Stomach smooth muscle (tissue), 2 donors: ENCODE data around the gene CCDC78.

Experiments used
- H3K27ac ChIP-seq: one replicate; pipeline ENCODE4 v1.7.0; 2013; ENCODE audit warnings: mild to moderate bottlenecking, low read length, inconsistent platforms
- H3K27me3 ChIP-seq, 2 donors: one replicate each; pipeline ENCODE4 v1.7.0; 2013; ENCODE audit warnings: low read length in 2 of 2; ENCODE audit not compliant: insufficient read depth in 2 of 2, control insufficient read depth in 1 of 2
- H3K36me3 ChIP-seq, 2 donors: one replicate each; pipeline ENCODE4 v1.7.0; 2013; ENCODE audit warnings: low read length in 2 of 2; ENCODE audit not compliant: control insufficient read depth in 2 of 2, insufficient read depth in 2 of 2
- H3K4me1 ChIP-seq: one replicate; pipeline ENCODE4 v1.7.0; 2013; ENCODE audit warnings: low read length; ENCODE audit not compliant: control insufficient read depth, insufficient read depth
- H3K4me3 ChIP-seq, 2 donors: one replicate each; pipeline ENCODE4 v1.7.0; 2013; ENCODE audit warnings: low read length in 2 of 2
- H3K9ac ChIP-seq, 2 donors: one replicate each; pipeline ENCODE4 v1.7.0; 2013; ENCODE audit warnings: low read length in 2 of 2, mild to moderate bottlenecking in 1 of 2
- H3K9me3 ChIP-seq, 2 donors: one replicate each; pipeline ENCODE4 v1.7.0; 2013; ENCODE audit warnings: low read length in 2 of 2; ENCODE audit not compliant: control insufficient read depth in 2 of 2
- donor health status: healthy.
- donor health status: Pancreatic carcinoma.

Gene CCDC78

DNA sequence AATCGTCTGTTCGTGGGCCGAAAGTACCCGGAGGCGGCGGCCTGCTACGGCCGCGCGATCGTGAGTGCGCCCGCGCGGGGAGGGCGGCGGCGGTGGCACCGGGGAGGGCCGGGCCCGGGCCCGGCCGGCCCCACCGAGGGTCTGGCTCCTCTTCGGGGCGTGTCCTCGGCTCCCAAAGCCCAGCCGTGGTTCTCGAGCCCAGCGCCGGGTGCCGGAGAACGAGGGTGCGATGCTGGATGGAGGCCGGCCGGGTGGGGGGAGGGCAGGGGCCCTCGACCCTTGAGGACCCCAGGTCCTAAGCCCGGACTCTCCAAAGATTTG lies 45.7 kb downstream of the CCDC78 start:
- Histone ChIP-seq H3K9ac (peak overlapping the region; percentile 75 to 80), H3K4me3 (peak overlapping the region; percentile 81 to 83), H3K9me3 (no peaks in the 10 kb centered on the region), H3K36me3 (peaks cover 12 to 17% of the 10 kb centered on the region in 2 donors), H3K27ac (peak overlapping the region; percentile 67), H3K27me3 (no peaks in the 10 kb centered on the region), H3K4me1 (peaks cover 60% of the 10 kb centered on the region)

DNA sequence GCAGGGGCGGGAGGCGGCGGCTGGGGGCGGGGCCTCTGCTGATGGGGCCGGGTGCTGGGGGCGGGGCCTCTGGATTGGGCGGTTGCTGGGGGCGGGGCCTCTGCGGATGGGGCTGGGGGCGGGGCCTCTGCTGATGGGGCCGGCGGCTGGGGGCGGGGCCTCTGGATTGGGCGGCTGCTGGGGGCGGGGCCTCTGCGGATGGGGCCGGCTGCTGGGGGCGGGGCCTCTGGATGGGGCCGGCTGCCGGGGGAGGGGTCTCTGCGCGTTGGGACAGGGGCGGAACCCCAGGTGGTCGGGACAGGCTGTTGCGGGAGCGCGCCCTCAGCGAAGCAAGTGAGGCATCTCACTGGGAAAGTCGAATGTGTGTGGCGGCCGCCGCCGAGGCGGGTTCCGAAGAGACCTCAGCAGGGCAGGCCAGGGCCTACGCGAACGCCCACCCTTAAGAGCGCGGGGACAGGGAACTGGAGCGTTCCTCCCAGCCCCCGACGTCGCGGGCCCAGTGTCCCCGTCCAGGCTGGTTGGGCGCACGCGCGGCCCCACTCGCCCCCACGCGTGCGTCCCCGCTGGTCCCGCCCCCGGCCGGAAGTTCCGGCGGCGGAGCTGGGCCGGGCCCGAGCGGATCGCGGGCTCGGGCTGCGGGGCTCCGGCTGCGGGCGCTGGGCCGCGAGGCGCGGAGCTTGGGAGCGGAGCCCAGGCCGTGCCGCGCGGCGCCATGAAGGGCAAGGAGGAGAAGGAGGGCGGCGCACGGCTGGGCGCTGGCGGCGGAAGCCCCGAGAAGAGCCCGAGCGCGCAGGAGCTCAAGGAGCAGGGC lies 46.2 kb downstream of the CCDC78 start, which contains the start of gene STUB1:
Gene STUB1, plus strand, starts transcription at position 597 of the 811 bp plus-strand sequence. Its CDS starts 116 bp downstream, at position 713.
- peak within 1 kb of the TSS; percentile 67 for H3K27ac ChIP-seq
- H3K36me3 ChIP-seq = peaks cover 12 to 17% of the 10 kb centered on the region in 2 donors
- peaks cover 60% of the 10 kb centered on the region for H3K4me1 ChIP-seq
- peak within 1 kb of the TSS; percentile 75 to 80 for H3K9ac ChIP-seq
- peak within 1 kb of the TSS; percentile 81 to 83 for H3K4me3 ChIP-seq
- no peaks in the 10 kb centered on the region for H3K9me3 ChIP-seq
- H3K27me3 ChIP-seq = peaks cover 0 to 3% of the 10 kb centered on the region in 2 donors

DNA sequence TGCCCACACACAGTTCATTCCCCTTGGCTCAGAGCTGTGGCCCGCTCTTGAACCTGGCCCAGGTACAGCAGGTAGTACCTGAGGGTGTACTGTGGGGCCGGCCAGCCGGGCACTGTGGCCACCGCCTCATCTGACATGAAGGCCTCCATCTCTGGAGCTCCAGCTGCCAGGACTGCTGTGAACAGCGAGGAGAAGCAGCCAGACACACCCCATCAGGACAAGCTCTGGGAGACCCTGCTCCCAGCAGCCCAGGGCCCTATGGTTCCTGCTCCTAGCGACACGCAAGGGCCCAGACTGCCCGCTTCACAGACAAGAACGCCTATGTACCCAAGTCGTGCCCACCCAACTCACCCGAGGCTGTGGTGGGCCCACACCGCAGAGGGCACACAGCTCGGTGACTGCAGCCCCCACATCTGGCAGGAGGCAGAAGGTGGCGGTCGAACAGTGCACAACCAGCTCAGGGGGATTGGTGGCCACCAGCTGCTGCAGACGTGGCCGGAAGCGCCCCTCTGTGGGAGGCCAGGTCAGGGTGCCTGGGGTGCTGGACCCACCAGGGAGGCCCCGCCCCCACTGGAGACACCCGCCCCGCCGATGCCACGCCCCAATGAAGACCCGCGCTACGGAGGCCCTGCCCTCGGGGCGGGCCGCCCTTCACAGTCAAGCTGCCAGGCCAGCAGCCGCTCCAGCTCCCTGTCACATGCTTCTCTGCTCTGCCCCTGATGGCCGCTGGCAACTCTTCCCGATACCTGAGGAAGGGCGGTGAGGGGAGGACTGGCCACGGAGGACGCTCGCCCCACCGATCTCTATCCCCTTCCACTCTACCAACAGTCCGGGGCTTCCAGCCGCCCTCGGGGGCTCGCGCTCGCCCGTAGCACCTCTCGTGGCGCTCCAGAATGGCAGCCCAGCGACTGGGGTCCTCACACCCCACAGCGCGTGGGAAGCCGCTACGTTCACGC lies 47.1 kb downstream of the CCDC78 start:
- H3K27ac ChIP-seq = peak overlapping the region; percentile 53
- H3K9ac ChIP-seq = peak overlapping the region; percentile 27 to 62
- peak overlapping the region; percentile 60 to 74 for H3K4me3 ChIP-seq
- peaks cover 57% of the 10 kb centered on the region for H3K4me1 ChIP-seq
- no peaks in the 10 kb centered on the region for H3K9me3 ChIP-seq
- H3K27me3 ChIP-seq = peaks cover 0 to 4% of the 10 kb centered on the region in 2 donors
- H3K36me3 ChIP-seq = peaks cover 12 to 17% of the 10 kb centered on the region in 2 donors

DNA sequence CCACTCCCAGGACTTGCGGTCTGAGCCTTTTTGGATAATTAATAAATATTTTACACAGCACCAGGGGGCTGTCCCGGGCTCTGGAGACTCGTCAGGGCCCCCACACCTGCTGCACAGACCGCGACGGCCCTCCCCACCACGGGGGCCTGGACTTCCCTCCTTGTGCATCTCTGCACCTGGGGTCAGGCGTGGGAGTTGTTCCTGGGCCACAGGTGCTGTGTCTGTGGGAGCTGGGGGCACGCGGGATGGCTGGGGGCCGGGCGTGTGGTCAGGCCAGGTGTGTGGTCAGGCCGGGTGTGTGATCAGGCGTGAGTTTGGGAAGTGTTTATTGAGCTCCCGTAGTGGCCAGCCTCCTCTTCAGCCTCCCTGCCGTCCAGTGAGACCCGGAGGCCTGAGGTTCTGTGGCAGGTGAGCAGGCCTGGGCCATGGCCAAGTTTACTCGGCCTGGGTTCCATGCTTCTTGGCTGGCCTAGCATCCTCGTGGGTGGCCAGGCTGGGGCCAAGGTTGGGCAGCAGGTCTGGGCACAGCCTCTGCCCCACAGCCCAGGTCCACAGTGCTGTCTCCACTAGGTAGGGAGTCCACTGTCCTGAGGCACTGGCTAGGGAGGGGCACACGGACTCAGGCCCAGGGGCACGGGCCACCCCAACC lies 47.9 kb downstream of the CCDC78 start:
- Histone ChIP-seq H3K9ac (no peak overlapping the region), H3K27me3 (peaks cover 0 to 4% of the 10 kb centered on the region in 2 donors), H3K4me3 (no peak overlapping the region), H3K27ac (no peak overlapping the region), H3K9me3 (no peaks in the 10 kb centered on the region), H3K36me3 (peaks cover 12 to 17% of the 10 kb centered on the region in 2 donors), H3K4me1 (peaks cover 50% of the 10 kb centered on the region)

DNA sequence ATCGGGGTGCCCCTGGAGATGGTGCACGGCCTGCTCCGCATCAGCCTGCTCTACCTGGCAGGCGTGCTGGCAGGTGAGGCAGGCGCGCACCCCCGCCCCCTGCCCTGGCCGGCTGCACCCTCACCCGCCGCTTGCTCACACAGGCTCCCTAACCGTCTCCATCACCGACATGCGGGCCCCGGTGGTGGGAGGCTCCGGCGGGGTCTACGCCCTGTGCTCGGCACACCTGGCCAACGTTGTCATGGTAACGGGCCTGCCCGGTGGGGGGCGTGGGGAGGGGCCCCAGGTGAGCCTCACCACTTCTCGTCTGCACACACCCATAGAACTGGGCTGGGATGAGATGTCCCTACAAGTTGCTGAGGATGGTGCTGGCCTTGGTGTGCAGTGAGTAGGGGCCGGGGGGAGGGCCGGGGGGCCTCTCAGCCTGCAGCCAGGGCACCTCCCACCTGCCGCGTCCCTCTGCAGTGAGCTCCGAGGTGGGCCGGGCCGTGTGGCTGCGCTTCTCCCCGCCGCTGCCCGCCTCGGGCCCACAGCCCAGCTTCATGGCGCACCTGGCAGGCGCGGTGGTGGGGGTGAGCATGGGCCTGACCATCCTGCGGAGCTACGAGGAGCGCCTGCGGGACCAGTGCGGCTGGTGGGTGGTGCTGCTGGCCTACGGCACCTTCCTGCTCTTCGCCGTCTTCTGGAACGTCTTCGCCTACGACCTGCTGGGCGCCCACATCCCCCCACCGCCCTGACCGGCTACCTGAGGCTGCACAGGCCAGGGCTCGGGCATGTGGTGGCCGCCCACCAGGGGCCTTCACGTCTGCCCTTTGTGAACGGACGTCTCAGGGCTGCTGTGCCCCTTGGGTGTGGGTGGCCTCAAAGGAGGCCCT lies 48.7 kb downstream of the CCDC78 start:
- H3K27ac ChIP-seq = no peak overlapping the region
- H3K36me3 ChIP-seq = peaks cover 11 to 16% of the 10 kb centered on the region in 2 donors
- H3K9ac ChIP-seq = no peak overlapping the region
- H3K4me1 ChIP-seq = peaks cover 42% of the 10 kb centered on the region
- H3K4me3 ChIP-seq = no peak overlapping the region
- no peaks in the 10 kb centered on the region for H3K9me3 ChIP-seq
- H3K27me3 ChIP-seq = peaks cover 0 to 4% of the 10 kb centered on the region in 2 donors

DNA sequence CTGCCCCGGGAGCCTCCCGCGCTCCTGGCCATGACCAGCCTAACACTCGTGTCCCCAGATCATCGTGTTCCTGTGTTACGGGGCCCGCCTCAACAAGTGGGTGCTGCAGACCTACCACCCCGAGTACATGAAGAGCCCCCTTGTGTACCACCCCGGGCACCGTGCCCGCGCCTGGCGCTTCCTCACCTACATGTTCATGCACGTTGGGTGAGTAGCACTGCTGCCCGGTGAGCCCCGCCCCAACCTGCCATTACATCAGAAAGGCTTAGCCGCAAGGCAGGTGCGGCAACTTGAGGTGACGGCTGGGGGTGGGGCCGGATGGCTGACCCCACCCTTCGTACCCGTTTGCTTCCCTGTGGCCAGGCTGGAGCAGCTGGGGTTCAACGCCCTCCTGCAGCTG lies 49.3 kb downstream of the CCDC78 start:
- H3K4me3 ChIP-seq = no peak overlapping the region
- no peak overlapping the region for H3K27ac ChIP-seq
- no peaks in the 10 kb centered on the region for H3K9me3 ChIP-seq
- H3K9ac ChIP-seq = no peak overlapping the region
- peaks cover 0 to 4% of the 10 kb centered on the region in 2 donors for H3K27me3 ChIP-seq
- H3K4me1 ChIP-seq = peaks cover 36% of the 10 kb centered on the region
- peaks cover 11 to 13% of the 10 kb centered on the region in 2 donors for H3K36me3 ChIP-seq

DNA sequence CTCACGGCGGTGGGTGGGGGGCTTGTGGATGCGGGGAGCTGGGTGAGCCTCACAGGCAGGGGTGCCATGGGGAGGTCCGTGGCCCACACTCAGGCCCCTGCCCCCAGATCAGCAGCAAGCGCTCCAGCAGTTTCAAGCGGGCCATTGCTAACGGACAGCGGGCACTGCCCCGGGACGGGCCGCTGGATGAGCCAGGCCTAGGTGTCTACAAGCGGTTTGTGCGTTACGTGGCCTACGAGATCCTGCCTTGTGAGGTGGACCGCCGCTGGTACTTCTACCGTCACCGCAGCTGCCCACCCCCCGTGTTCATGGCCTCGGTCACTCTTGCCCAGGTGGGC lies 49.7 kb downstream of the CCDC78 start:
- Histone ChIP-seq H3K27ac (no peak overlapping the region), H3K4me3 (no peak overlapping the region), H3K4me1 (peaks cover 32% of the 10 kb centered on the region), H3K27me3 (peaks cover 0 to 4% of the 10 kb centered on the region in 2 donors), H3K9me3 (no peaks in the 10 kb centered on the region), H3K36me3 (peaks cover 9 to 10% of the 10 kb centered on the region in 2 donors), H3K9ac (no peak overlapping the region)

DNA sequence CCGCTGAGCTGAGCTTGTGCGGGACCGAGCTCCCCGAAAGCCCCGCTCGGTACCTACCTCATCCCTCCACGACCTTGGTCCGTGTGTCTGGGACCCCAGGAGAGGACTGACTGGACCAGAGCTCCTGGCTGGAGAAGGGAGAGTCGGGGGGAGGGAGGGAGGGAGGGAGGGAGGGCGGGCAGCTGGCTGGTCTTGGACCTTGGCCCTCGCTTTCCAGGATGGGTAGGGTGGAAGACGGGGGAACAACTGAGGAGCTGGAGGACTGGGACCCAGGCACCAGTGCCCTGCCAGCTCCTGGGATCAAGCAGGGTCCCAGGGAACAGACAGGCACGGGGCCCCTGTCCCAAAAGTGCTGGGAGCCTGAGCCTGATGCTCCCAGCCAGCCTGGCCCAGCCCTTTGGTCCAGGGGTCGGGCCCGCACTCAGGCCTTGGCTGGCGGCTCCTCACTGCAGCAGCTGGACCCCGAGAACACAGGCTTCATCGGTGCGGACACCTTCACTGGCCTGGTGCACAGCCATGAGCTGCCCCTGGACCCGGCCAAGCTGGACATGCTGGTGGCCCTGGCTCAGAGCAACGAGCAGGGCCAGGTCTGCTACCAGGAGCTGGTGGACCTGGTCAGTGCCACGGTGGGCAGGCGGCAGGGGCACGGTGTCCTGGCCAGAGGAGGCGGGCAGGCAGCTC lies 50.2 kb downstream of the CCDC78 start:
- H3K4me3 ChIP-seq = peak overlapping the region in 1 of 2 donors; percentile 68
- no peaks in the 10 kb centered on the region for H3K9me3 ChIP-seq
- peaks cover 9 to 12% of the 10 kb centered on the region in 2 donors for H3K36me3 ChIP-seq
- no peak overlapping the region for H3K9ac ChIP-seq
- peaks cover 0 to 4% of the 10 kb centered on the region in 2 donors for H3K27me3 ChIP-seq
- H3K4me1 ChIP-seq = peaks cover 27% of the 10 kb centered on the region
- no peak overlapping the region for H3K27ac ChIP-seq

DNA sequence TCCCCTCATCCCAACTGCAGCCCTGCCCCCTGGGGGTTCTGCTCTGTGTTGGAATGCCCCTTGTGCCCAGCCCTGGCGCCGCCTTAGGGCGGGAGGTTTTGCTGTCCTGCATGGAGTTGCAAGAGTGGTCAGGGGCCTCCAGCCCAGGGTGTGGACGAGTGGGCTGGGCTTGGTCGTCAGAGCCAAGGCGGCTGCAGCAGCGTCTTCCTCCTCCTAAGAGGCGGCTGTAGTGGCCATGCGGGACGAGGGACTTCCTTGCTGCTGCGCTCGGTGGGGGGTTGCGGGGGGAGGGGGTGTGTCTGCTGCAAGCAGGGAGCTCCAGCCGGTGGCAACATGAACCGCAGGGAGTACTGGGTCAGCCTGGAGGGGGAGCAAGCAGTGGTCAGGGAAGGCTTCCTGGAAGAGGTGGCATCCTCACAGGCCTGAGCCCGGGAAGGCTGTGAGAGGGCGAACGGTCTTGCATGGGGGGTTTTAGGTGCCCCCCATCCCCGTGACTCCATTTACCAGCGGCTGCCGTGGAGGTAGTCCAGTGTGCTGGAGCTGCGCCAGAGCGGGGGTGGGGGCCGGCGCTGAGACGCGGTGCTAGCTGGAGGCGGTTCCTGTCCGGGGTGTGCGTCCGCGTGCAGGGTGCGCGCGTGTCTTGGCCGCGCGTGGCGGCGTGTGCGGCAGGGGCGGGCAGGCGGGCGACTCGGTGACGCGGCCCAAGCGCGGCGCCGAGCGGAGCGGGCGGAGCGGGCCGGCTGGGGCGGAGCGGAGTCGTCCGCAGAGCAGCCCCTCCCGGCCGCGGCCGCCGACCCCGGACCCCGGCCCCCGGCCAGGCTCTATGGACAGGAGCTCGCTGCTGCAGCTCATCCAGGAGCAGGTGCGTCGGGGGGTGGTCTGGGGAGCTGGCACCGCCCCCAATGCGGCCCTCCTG lies 51.0 kb downstream of the CCDC78 start, which contains the start of gene RHBDL1:
Gene RHBDL1, plus strand, starts transcription at position 704 of the 916 bp plus-strand sequence. Its CDS starts 120 bp downstream, at position 824.
- Histone ChIP-seq H3K9ac (peak within 1 kb of the TSS in 1 of 2 donors; percentile 38), H3K4me3 (peak within 1 kb of the TSS in 1 of 2 donors; percentile 68), H3K27me3 (peaks cover 0 to 4% of the 10 kb centered on the region in 2 donors), H3K27ac (no peak within 1 kb of the TSS), H3K4me1 (peaks cover 23% of the 10 kb centered on the region), H3K36me3 (peaks cover 11 to 13% of the 10 kb centered on the region in 2 donors), H3K9me3 (no peaks in the 10 kb centered on the region)
